Raji (cell line): ENCODE measurements around the gene THUMPD3.

Experiments
- POLR2A ChIP-seq: IDR thresholded peaks from 2 replicates; pipeline ENCODE4 v1.6.1; 2011; ENCODE audit warnings: low read depth, low read length, control low read depth; ENCODE audit not compliant: insufficient read depth

THUMPD3 gene

GRCh38 chr3:9416139-9416780, 53.4 kb downstream of the THUMPD3 start:
- no peak for TF ChIP-seq POLR2A

DNA sequence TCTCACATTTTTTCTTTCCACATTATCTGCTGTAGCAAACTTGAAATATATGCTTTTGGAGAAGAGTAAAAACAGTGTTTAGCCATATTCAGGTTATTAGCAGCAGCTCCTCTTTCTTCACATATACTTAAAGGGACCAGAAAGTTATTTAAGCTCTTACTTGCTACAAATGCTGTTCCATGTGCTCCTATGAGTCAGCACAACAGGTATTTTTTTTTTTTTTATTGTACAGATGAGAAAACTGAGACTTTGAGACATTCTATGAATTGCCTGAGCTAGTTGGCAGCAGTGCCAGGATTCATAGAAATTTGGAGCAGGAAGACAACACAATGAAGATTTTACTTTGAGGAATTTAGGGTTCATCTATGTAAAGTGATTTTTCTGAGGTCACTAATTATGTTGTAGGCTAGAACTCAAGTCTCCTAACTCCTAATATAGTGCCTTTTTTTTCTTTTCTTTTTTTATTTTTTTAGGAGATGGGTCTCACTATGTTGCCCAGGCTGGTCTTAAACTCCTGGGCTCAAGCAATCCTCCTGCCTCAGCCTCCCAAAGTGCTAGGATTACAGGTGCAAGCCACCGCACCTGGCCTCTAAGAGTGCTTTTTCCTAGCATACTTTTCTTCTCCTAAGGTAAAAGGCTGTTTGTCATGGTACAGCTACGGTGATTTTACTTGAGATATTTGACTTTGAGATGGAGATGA, 58.1 kb downstream of the THUMPD3 start:
- TF ChIP-seq POLR2A = no peak

GRCh38 chr3:9422712-9423424, 60.0 kb downstream of the THUMPD3 start:
- TF ChIP-seq POLR2A = no peak

- TF ChIP-seq POLR2A = no peak
Observed at GRCh38 chr3:9428411-9428810, 65.6 kb downstream of the THUMPD3 start.

DNA sequence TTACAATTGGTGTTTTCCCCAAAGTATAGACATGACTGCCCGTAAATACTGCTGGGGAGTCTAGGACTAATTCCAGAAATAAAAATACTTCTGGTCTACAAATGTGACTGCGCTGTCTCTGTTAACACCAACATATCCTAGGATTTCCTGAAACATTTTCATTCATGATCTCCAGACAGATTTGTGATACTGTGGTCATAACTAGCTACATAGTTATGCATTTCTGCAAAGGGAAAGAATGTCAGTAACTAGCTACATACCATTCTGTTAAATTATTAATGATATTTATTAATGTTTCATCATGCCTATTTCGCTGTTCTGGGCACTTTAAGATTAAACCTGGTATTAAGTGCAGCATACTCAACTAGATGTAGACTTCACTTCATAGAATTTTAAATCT, 67.9 kb downstream of the THUMPD3 start:
- TF ChIP-seq POLR2A = no peak

DNA sequence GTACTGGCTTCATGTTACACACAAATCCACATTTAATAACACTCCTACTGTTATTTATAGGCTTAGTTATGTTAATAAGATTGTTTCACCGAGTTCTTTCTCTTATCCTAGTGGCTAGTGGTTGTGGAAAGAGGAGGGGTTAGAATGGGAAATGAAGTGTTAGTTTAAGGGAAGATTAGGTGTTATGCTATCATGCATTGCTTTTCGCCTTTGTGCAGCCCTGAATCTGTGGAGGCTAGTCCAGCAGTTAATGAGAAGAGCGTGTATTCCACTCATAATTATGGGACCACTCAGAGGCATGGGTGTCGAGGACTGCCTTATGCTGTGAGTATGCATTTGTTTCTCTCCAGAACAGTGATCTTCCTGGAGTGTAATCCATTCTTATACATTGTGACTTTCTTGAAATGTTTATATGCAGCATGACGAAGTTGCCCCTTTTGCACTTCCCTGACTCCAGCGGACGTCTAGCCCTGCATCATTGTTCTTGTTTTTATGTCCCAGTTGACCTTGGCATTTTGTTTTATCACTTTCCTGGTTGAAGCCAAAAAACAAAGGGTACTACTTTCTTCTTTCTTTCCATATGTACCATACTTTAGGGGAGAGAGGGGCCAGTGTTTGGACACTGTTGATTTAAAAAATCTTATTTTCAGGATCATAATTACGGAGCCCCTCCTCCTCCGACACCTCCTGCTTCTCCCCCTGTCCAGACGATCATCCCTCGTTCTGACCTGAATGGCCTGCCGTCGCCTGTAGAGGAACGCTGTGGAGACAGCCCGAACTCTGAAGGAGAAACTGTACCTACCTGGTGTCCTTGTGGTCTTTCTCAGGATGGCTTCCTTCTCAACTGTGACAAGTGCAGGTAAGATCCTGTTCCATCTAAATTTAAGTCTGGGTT, 71.0 kb downstream of the THUMPD3 start:
- TF ChIP-seq POLR2A = no peak

DNA sequence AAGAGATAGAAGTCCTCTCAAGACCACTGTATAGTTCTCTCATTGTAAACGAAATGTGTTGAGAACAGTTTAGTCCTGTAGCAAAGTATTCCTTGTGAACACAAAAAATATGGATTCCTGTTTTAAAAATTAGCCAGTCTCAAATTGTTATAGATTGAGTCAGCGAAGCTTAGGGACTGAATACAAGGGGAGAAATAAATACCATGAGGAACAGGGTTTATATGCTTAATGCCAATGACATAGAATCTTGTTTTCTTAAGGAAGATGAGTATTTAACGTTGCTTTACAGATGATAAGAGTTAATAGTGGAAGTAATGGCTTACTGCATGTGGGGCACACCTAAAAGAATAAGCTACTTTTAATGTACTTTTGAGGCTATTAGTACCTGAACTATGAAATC, 72.5 kb downstream of the THUMPD3 start:
- TF ChIP-seq POLR2A = no peak
